GM21515 (cell line): ENCODE measurements around the gene TSPAN8.
"Not testable (repeated sequence)": the region's sequence is repeated elsewhere in the genome, so short reads cannot be mapped to it uniquely, and the experiment has no call there.

Source experiments
- ATAC-seq: cut with Tn5 transposase; IDR thresholded peaks from one replicate; pipeline ENCODE4 v1.9.1; 2021; ENCODE audit not compliant: unreplicated experiment

TSPAN8 gene

GRCh38 chr12:71130521-71131069, 27.2 kb downstream of the TSPAN8 start:
- ATAC-seq, result no peak

DNA sequence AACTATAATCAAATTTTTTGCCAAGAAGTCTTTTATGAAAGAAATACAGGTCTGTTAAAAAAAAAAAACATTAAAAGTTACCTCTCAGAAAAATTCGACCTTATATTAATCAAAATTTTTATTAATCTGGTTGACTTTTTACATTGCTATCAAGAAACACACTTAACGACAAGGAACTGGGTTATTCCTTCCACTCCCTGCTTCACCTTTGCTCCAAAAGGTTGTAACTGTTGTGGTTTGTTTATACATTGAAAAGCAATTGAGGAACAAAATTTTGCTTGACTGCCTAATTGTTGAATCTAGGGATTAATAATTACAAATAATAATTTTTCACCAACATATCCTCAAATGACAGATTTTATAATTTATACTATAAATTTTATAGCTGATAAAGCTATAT, 28.4 kb downstream of the TSPAN8 start:
- ATAC-seq, result no peak

GRCh38 chr12:71128191-71128788, 29.5 kb downstream of the TSPAN8 start:
- ATAC-seq, result no peak

- ATAC-seq, result no peak
Observed at GRCh38 chr12:71125949-71126348, 31.9 kb downstream of the TSPAN8 start.

- ATAC-seq, result no peak
Observed at GRCh38 chr12:71125515-71125914, 32.3 kb downstream of the TSPAN8 start.

- no peak for ATAC-seq
Observed at GRCh38 chr12:71124835-71125460, 32.9 kb downstream of the TSPAN8 start.

DNA sequence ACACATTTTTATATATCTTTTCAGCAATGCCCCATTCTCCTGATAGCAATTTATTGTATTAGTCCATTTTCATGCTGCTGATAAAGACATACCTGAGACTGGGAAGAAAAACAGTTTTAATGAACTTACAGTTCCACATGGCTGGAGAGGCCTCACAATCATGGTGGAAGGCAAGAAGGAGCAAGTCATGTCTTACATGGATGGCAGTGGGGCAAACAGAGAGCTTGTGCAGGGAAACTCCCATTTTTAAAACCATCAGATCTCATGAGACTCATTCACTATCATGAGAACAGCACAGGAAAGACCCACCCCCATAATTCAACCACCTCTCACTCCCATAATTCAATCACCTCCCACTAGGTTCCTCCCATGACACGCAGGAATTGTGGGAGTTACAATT, 44.7 kb downstream of the TSPAN8 start:
- not testable (repeated sequence) for ATAC-seq

DNA sequence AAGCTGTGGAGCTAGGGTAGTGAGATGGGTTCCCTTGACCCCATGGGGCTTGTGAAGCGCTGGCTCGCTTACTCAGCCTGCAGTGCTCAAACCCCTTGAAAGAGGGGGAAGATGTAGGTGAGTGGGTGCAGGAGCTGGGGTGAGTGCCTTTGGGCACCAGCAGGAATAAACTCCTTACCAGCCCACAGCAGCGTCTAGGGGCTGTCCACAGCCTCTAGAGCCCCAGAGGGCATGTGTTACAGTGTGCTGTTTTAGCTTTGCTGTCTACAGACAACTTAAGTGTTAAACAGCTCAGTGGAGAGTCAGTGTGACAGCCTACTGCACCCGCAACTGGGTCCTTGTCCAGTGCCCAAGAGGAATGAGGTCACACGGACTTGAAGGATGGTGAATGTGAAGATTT, 48.0 kb downstream of the TSPAN8 start:
- ATAC-seq, result no peak

- ATAC-seq, result no peak
Observed at GRCh38 chr12:71108355-71108754, 49.4 kb downstream of the TSPAN8 start.

DNA sequence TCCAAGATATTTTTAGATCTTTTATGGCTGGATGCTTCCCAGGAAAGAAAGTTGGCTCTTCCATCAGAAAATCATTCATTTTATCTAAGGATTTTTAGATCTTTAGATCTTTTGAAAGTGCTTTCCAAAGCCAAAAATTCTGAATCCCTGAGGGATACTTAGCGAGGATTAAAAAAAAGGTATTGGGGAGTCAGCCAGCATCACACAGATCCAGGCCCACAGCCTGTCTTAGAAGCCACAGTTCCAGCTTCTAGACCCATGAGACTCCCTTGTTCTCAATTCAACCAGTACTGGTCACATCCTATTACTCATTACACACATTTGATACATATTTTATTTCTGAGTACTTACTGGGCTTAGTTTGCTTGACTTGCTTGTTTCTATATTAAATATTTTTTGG, 49.9 kb downstream of the TSPAN8 start:
- ATAC-seq, result no peak

DNA sequence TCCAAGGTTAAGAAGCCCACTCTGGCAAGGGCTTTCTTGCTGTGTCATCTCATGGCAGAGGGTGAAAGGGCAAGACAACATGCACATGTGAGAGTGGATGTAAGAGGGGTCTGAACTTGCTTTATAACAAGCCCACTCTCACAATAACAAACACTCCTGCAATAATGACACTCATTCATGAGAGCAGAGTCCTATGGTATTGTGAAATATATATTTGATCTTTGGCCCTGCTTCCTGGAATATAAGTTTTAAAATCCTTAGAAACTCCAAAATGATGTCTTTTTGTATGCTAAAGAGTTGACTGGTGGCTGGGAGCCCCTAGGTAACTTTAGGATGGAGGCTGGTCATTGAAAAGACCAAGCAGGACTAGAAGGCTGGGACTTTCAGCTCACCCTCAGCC, 51.8 kb downstream of the TSPAN8 start:
- ATAC-seq, result no peak

GRCh38 chr12:71092290-71092689, 65.5 kb downstream of the TSPAN8 start:
- ATAC-seq, result no peak

DNA sequence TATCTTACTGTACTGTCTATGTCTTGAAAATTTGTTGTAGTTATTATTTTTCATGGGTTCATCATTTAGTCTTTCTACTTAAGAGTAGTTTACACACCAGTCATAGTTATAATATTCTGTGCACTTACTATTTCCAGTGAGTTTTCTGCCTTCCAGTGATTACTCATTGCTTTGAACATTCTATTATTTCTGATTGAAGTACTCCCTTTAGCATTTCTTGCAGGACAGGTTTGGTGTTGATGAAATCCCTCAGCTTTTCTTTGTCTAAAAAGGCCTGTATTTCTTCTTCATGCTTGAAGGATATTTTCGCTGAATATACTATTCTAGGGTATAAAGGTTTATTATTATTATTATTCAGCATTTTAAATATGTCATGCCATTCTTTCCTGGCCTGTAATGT, 66.8 kb downstream of the TSPAN8 start:
- ATAC-seq, result no peak

DNA sequence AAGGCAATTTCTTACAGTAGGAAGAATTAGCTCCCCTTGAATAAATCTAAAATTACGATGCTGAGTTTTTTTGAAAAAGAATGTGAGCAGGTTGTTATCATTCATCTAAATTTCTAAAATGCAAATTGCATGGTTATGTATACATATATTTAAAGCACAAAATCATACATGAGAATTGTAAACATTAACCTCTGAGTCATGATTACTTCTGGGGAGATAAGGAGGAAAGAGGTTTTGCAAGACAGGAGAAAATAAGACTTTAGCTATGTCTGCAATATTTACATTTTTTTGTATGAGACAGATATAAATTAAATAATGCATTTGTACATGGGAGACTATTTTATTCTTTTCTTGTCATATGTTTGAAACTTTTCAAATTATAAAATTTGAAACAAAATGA, 72.2 kb downstream of the TSPAN8 start:
- ATAC-seq, result no peak

DNA sequence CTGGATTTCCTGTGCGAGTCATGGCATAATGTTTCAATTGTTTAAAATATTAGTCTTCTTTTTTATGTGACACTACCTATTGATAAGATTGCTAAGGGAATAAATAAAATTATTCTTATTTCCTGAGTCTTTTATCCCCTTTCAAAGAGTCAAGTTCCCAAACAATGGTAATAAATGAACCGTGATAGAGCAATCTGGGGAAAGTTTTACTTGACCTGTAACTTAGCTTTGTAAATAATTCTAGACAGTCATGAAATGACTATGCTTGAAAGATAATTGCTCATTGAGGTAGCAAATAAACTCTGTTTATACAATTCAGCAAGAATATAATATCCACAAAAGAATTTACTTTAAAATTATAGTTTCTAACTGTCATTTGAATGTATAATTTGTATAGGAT, 82.1 kb downstream of the TSPAN8 start:
- no peak for ATAC-seq
